ENCODE measurements around the gene MRPS23.

Gene MRPS23

DNA sequence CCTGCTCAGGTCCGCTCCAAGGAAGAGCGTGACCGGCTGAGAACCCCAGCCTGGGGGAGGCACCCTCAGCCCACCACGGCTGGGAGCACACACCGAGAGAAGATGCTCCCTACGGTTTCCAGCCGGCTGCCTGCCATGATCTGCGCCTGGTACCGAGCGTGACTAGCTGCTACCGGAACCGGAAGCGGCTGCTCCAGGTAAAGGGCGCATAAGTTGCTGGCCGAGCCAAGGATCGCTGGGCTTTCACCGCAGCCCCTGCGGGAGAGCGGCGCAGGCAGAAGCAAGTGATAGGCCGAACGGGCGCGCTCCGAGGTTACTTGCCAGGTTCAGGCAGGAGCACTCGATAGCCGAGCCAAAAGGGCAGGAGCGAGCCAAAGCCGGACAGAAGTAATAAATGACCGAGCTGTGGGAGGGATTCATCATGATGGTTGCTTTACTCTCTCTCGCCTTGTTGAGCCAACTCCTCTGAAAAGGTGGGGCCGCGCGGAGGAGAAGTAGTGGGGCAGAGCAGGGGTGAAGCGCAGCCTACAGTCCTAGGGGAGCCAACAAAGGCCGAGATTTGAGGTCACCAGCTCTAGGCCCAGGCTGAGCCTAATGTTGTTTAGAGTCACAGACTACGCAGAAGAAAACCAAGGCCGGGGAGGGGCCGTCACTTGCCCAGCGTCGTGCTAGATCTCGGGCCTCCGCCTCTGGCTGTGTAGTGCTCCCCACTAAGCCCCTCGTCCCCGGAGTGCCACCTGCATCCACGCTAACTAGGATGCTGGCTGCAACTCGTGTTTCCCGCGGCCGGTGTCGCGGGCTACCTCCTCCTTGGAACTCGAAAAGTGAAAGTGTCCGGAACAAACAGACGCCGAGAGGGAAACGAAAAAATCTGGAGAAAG is at the start of gene MRPS23:
Gene MRPS23, minus strand, starts transcription at position 171 of the 881 bp plus-strand sequence. Its CDS starts 34 bp downstream, at position 137.
- peak; percentile 99 for DNase-seq

DNA sequence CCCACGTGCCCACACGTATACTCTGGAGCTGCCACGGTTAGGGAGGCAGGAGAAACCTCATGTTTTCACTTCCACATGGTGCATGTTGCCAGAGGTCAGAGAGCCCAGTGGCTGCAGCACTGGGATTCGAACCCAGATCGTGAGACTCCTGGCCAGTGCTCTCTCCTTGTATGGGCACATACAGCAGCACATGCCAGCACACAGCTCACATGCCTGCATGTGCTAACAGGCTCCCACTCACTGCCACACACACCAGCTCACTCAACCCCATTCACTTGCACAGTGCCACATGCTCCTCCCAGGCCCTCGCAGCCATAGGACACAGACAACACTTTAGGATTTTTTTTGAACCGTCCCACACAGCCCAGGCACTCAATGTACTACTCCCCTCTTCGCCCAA is 49.5 kb upstream of the MRPS23 start:
- DNase-seq, result no peak

DNA sequence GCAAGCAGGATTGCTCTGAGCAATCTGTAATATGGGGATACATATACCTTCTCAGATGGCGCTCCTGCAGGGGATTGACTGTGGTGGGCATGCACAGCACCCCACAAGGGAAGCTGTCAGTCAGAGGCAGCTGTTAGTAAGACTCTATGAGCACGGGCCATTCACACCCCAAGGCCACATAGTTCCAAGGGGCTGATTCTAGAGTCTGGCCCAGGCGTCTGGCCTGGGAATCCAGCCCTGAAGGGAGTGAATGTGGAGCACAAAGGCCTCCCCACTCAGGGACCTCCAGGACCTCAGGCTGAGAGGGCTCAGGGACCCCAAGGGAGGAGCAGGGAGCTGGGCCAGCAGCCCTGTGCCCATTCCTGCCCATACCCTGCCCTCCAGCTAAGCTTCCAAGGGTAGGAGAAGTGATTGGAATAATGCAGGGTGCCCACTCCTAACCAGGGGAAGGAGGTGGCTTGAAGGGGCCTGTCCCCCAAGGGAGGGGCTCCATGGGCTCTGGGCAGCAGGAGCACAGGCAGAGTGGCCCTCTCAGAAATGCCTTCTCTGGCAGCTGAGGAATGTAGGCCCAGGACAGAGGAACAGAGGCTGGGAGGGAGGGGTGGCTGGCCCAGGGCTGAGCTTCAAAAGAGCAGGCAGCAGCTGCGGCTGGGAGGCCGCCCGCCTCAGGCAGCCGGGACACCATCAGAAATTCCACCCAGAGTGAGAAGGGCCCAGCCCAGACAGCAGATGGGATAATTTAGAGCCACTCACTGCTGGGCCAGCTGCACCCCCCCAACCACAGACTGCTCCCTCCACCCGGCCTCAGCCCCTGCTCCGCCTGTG is 48.9 kb upstream of the MRPS23 start:
- DNase-seq, result no peak

- no peak for DNase-seq
Observed at GRCh38 chr17:57895382-57896060, 45.7 kb upstream of the MRPS23 start.

- DNase-seq, result no peak
Observed at GRCh38 chr17:57894848-57895247, 45.0 kb upstream of the MRPS23 start.

- no peak for DNase-seq
Observed at GRCh38 chr17:57892820-57893595, 43.2 kb upstream of the MRPS23 start.

DNA sequence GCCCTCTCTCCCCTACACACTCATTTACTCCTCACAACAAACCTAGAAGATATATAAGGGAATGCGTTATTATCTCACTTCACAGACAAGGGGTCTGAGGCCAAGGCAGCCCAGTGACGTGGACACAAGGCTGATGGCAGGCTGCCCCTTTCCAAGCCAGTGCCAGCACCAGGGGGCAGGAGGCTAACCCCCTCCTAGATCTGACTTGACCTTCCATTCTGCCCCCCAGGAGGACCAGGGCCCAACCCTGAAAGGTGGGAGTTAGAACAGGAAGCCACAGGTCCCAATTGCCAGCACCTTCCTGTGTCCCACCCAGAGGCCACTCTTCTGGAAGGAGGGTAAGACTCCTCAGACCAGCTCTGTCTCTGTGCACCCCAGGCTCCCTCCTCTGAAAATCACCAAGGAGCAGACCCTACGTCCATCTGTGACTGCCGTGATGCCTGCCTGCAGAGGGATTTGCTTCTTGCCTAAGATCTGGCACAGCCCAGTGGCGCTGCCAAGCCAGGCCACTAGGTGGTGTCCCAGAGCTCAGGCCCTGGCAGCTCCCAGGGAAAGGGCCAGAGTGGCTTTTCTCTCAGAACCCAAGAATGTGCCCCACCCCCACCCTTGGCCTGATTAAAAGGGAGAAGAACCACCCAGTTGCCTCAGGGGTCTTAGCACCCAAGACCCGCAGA is 42.4 kb upstream of the MRPS23 start:
- peak; percentile 71 for DNase-seq

DNA sequence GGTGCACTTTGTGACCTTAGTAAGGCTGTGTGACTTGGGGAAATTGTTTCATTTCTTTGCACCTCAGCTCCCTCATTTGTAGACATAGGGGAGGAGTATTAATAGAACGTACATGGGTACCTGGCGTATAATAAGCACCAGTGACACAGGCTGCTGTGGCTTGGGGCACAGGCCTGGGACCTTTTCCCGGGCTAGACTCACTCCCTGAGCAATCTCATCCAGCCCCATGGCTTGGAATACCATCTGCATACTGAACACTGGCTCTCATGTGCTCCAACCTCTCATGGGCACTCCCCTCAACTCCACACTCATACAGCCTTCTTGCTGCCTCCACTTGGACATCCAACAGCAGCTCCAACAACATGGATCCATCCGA is 41.0 kb upstream of the MRPS23 start:
- DNase-seq, result no peak

DNA sequence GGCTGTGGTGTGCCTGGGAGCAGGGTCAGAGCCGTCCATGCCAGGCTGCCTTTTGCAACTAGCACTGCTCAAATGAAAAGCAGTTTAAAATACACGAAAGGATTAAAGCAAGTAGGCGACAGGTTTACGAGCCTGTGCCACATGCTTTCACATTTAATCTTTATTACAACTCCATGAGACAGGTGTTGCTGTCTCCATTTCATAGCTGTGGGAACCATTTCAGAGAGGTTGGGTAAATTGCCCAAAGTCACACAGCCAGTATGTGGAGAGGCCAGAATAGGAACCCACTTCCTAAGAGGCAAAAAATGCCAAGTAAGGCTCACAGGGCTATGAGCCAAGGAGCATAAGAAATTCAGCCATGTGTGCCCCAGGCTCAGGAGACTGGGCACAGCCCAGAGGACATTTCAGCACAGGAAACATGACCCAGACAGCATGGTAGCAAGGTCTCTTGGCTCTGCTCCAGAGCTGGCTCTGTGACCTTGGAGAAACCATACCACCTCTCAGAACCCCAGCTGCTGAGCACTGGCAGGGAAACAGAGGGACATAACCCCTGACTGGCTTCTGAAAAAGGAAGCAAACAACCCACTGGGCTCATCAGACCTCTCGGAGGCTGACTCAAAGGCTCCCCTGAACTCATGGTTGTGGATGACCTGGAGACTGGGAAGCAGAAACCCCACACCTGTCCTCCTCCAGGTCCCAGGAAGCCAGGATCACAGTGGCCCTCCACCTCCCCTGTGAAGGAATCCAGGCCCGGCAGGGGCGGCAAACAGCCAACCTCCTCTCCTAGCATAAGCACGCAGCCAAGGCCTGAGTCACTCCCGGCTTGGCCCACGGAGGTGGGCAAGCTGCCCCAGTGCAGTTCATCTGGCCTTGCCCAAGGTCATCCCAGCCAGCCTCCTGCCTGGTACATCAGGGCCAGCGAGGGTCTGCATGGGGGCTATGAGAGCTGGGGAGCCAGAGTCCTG is 40.3 kb upstream of the MRPS23 start:
- DNase-seq, result no peak

DNA sequence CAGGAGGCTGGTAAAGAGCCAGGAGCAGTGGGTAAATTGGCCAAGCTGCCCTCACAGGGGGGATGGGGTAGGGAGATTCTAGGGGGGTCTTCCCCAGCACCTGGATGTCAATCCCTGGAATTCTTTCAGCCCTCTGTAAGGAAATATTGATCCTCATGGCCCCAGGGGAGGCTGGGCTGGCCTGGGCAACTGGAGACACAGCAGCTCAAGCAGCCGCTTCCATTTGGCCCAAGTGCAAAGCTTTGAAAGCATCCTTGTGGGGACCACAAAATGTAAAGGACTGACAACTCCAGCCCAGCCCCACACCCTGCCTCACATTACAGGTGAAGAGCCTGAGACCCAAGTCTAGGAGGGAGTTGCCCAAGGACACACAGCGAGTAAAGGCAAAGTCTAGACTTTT is 39.4 kb upstream of the MRPS23 start:
- DNase-seq, result no peak

DNA sequence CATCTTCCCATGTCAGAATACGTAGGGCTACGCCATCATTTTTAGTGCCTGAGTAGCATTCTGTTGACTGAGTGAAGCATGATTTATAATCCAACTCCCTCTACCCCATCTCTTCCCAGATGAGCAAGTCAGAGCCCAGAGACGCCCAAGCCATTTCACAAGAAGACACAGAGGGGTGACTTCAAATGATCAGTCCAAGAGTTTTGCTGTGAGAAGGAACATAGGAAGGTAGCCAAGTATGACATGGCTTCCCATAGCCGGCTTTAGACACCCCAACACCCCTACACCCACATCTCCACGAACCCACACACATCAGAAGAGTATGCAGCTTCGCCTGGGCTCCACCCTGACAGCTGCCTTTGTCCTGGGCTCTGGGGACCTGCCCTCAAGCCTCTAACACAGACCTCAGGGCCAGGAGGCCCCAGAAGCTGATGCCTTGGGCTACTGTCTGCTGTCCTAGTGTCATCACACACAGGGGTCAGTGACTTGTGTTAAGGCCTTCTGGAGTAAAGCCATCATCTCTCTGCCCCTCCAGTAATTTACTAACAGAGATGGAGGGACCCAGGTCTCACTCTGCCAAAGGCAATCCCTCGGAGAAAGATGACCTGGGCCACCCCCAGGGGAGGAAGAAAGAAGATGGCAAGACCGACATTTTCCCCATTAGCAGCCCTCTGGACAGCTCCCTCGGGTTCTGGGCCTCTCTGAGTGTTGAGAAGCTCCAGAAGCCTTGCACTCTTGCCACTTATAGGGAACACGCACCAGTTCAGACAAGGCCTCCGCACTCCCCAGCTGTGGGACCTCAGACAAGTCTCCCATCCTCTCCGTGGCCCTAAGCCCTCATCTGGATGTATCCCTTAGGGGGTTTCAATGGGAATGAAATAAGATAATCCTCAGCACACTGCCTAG is 38.7 kb upstream of the MRPS23 start:
- DNase-seq, result no peak

DNA sequence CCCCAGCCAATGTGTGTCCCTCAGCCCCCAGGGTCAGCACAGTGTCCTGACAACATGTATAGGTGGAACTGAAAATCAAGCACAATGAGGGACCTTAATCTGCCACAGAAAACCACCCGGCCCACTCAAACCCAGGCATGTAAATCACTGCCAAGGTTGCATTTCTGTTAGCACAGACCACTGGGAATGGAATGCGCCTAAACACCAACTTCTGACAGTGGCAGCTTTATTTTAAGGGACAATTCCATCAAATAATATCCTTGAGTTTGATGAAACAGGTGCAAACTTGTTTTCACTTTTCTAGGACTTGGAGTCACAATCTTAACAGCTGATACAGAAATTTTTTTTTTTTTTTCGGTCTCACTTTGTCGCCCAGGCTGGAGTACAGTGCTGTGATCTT is 37.3 kb upstream of the MRPS23 start:
- DNase-seq, result no peak

DNA sequence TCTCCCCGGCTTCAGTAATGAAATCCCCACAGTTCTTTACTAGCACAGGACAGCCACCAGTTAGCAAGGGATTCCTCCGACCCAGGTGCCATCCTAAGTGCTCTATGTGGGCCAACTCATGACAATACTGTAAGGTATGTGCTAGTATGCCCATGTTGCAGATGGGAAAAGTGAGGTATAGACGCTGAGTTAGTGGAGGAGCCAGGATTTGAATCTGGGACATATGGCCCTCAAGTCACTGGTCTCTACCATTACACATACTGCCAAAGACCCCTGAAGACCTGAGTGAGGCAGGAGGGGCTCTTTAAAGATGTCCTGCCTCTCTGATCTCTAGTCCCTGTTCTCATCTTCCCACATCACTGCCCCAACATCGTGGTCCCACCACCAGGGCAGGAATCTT is 36.2 kb upstream of the MRPS23 start:
- DNase-seq, result no peak

GRCh38 chr17:57885148-57885915 is 35.5 kb upstream of the MRPS23 start:
- no peak for DNase-seq

- no peak for DNase-seq
Observed at GRCh38 chr17:57881783-57882351, 32.0 kb upstream of the MRPS23 start.

GRCh38 chr17:57881143-57881542 is 31.3 kb upstream of the MRPS23 start:
- no peak for DNase-seq

DNA sequence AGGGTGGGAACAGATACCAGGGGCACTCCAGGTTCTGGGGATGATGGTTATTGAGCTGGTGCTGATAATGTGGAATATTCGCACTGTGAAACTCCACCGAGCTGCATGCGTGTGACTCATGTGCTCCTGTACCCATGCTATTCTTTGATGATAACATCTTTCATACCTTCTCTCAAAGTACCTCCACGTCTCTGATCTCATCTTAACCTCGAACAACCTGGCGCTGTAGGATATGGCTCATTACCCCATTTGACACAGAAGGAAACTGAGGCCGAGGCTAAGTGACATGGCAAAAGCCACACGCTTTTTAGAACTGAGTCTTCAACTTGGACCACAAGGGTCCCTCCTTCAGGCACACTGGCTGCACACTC is 30.2 kb upstream of the MRPS23 start:
- no peak for DNase-seq

GRCh38 chr17:57879437-57880085 is 29.7 kb upstream of the MRPS23 start:
- no peak for DNase-seq

Data from NCI-H345 (cell line).